ENCODE measurements around the gene SPDYE1. TPM values are rescaled to one million over a fixed set of nuclear protein-coding genes. Genes with fewer than 3 reads are reported as not detected.
"Not testable (repeated sequence)": the region's sequence is repeated elsewhere in the genome, so short reads cannot be mapped to it uniquely, and the experiment has no call there.

The SPDYE1 gene
- total RNA-seq, 1 donor, result not detected

GRCh38 chr7:43985904-43986864 lies 11.5 kb upstream of the SPDYE1 start:
- not testable (repeated sequence) for H3K4me3 ChIP-seq (ENCODE audit: insufficient read depth, low read length); H3K36me3 ChIP-seq (ENCODE audit: insufficient read depth, low read length); H3K27ac ChIP-seq (ENCODE audit: low read depth, low read length); H3K27me3 ChIP-seq (ENCODE audit: insufficient read depth, low read length); H3K79me2 ChIP-seq (ENCODE audit: insufficient read depth, low read length); H2AFZ ChIP-seq (ENCODE audit: low read length); H3K9me3 ChIP-seq (ENCODE audit: low read depth, low read length); H4K20me1 ChIP-seq (ENCODE audit: insufficient read depth, low read length); H3K4me1 ChIP-seq (ENCODE audit: insufficient read depth, low read length)
- DNase-seq (ENCODE audit: insufficient read length, low spot score, missing footprints), result peak; percentile 93
- H3K4me2 ChIP-seq (ENCODE audit: insufficient read depth, low read length), result peak overlapping the region; percentile 56
- TF ChIP-seq CTCF (IDR thresholded peaks at IDR 0.05; ENCODE audit: extremely low read depth, low read depth, low read length), result peak; percentile 32

- not testable (repeated sequence) for H3K4me1 ChIP-seq (ENCODE audit: insufficient read depth, low read length); H3K36me3 ChIP-seq (ENCODE audit: insufficient read depth, low read length); H3K4me3 ChIP-seq (ENCODE audit: insufficient read depth, low read length); H3K4me2 ChIP-seq (ENCODE audit: insufficient read depth, low read length); H3K9me3 ChIP-seq (ENCODE audit: low read depth, low read length); H2AFZ ChIP-seq (ENCODE audit: low read length); H4K20me1 ChIP-seq (ENCODE audit: insufficient read depth, low read length); H3K79me2 ChIP-seq (ENCODE audit: insufficient read depth, low read length); H3K27ac ChIP-seq (ENCODE audit: low read depth, low read length); DNase-seq (ENCODE audit: insufficient read length, low spot score, missing footprints); H3K27me3 ChIP-seq (ENCODE audit: insufficient read depth, low read length)
Observed at GRCh38 chr7:43987476-43987875, 10.2 kb upstream of the SPDYE1 start.

GRCh38 chr7:43990011-43990585 lies 7.6 kb upstream of the SPDYE1 start:
- not testable (repeated sequence) for H3K36me3 ChIP-seq (ENCODE audit: insufficient read depth, low read length); DNase-seq (ENCODE audit: insufficient read length, low spot score, missing footprints); H4K20me1 ChIP-seq (ENCODE audit: insufficient read depth, low read length); H3K27ac ChIP-seq (ENCODE audit: low read depth, low read length); H3K9me3 ChIP-seq (ENCODE audit: low read depth, low read length); H3K79me2 ChIP-seq (ENCODE audit: insufficient read depth, low read length); H3K4me1 ChIP-seq (ENCODE audit: insufficient read depth, low read length); H3K27me3 ChIP-seq (ENCODE audit: insufficient read depth, low read length); H2AFZ ChIP-seq (ENCODE audit: low read length); H3K4me3 ChIP-seq (ENCODE audit: insufficient read depth, low read length); H3K4me2 ChIP-seq (ENCODE audit: insufficient read depth, low read length)

- not testable (repeated sequence) for H3K9me3 ChIP-seq (ENCODE audit: low read depth, low read length); H3K4me3 ChIP-seq (ENCODE audit: insufficient read depth, low read length); H4K20me1 ChIP-seq (ENCODE audit: insufficient read depth, low read length); H3K36me3 ChIP-seq (ENCODE audit: insufficient read depth, low read length); H3K27me3 ChIP-seq (ENCODE audit: insufficient read depth, low read length); H3K79me2 ChIP-seq (ENCODE audit: insufficient read depth, low read length); H3K4me2 ChIP-seq (ENCODE audit: insufficient read depth, low read length); H2AFZ ChIP-seq (ENCODE audit: low read length); DNase-seq (ENCODE audit: insufficient read length, low spot score, missing footprints); H3K4me1 ChIP-seq (ENCODE audit: insufficient read depth, low read length); H3K27ac ChIP-seq (ENCODE audit: low read depth, low read length)
Observed at GRCh38 chr7:43990829-43991228, 6.9 kb upstream of the SPDYE1 start.

- not testable (repeated sequence) for H3K27ac ChIP-seq (ENCODE audit: low read depth, low read length); DNase-seq (ENCODE audit: insufficient read length, low spot score, missing footprints); H3K4me1 ChIP-seq (ENCODE audit: insufficient read depth, low read length); H3K36me3 ChIP-seq (ENCODE audit: insufficient read depth, low read length); H3K4me2 ChIP-seq (ENCODE audit: insufficient read depth, low read length); H3K4me3 ChIP-seq (ENCODE audit: insufficient read depth, low read length); H3K27me3 ChIP-seq (ENCODE audit: insufficient read depth, low read length); H3K9me3 ChIP-seq (ENCODE audit: low read depth, low read length); H2AFZ ChIP-seq (ENCODE audit: low read length); H4K20me1 ChIP-seq (ENCODE audit: insufficient read depth, low read length); H3K79me2 ChIP-seq (ENCODE audit: insufficient read depth, low read length)
Observed at GRCh38 chr7:43992896-43993295, 4.8 kb upstream of the SPDYE1 start.

GRCh38 chr7:43994681-43995080 lies 3.0 kb upstream of the SPDYE1 start:
- H3K4me3 ChIP-seq (ENCODE audit: insufficient read depth, low read length); H3K27me3 ChIP-seq (ENCODE audit: insufficient read depth, low read length); H3K27ac ChIP-seq (ENCODE audit: low read depth, low read length); H3K9me3 ChIP-seq (ENCODE audit: low read depth, low read length); DNase-seq (ENCODE audit: insufficient read length, low spot score, missing footprints); H4K20me1 ChIP-seq (ENCODE audit: insufficient read depth, low read length); H2AFZ ChIP-seq (ENCODE audit: low read length); H3K4me2 ChIP-seq (ENCODE audit: insufficient read depth, low read length); H3K79me2 ChIP-seq (ENCODE audit: insufficient read depth, low read length); H3K4me1 ChIP-seq (ENCODE audit: insufficient read depth, low read length); H3K36me3 ChIP-seq (ENCODE audit: insufficient read depth, low read length): not testable (repeated sequence)

GRCh38 chr7:44012081-44012480 lies 14.4 kb downstream of the SPDYE1 start:
- DNase-seq (ENCODE audit: insufficient read length, low spot score, missing footprints); H3K27ac ChIP-seq (ENCODE audit: low read depth, low read length); H3K27me3 ChIP-seq (ENCODE audit: insufficient read depth, low read length); H3K9me3 ChIP-seq (ENCODE audit: low read depth, low read length); H3K4me3 ChIP-seq (ENCODE audit: insufficient read depth, low read length); H2AFZ ChIP-seq (ENCODE audit: low read length); H4K20me1 ChIP-seq (ENCODE audit: insufficient read depth, low read length); H3K79me2 ChIP-seq (ENCODE audit: insufficient read depth, low read length); H3K36me3 ChIP-seq (ENCODE audit: insufficient read depth, low read length); H3K4me1 ChIP-seq (ENCODE audit: insufficient read depth, low read length); H3K4me2 ChIP-seq (ENCODE audit: insufficient read depth, low read length): not testable (repeated sequence)

- not testable (repeated sequence) for H3K27ac ChIP-seq (ENCODE audit: low read depth, low read length); H2AFZ ChIP-seq (ENCODE audit: low read length); H3K4me2 ChIP-seq (ENCODE audit: insufficient read depth, low read length); DNase-seq (ENCODE audit: insufficient read length, low spot score, missing footprints); H3K36me3 ChIP-seq (ENCODE audit: insufficient read depth, low read length); H4K20me1 ChIP-seq (ENCODE audit: insufficient read depth, low read length); H3K9me3 ChIP-seq (ENCODE audit: low read depth, low read length); H3K4me1 ChIP-seq (ENCODE audit: insufficient read depth, low read length); H3K27me3 ChIP-seq (ENCODE audit: insufficient read depth, low read length); H3K4me3 ChIP-seq (ENCODE audit: insufficient read depth, low read length)
- H3K79me2 ChIP-seq (ENCODE audit: insufficient read depth, low read length), result peaks cover 10% of the 10 kb centered on the region
Observed at GRCh38 chr7:44015090-44015489, 17.4 kb downstream of the SPDYE1 start.
